Esophagus squamous epithelium (tissue), 5 donors: ENCODE measurements around the gene MCHR1. TPM values are rescaled to one million over a fixed set of nuclear protein-coding genes. Genes with fewer than 3 reads are reported as not detected.
"Not testable (repeated sequence)": the region's sequence is repeated elsewhere in the genome, so short reads cannot be mapped to it uniquely, and the experiment has no call there.

Source experiments
- DNase-seq: peaks from one replicate; lab custom pipeline; 2025; lab: John Stamatoyannopoulos, UW
- H3K27ac ChIP-seq, 4 donors: fragments of 200-600 bp; sonication (generic); one replicate each; pipeline ENCODE4 v1.5.1; 2016 to 2019; ENCODE audit warnings: mild to moderate bottlenecking in 1 of 4
- H3K27me3 ChIP-seq, 4 donors: fragments of 200-600 bp; sonication (generic); 1 replicate in 3 of 4; 2 replicates in 1 of 4; pipeline versions ENCODE4 v1.5.1 to v1.6.0; 2017 to 2021; ENCODE audit warnings: antibody characterized with exemption in 1 of 4
- H3K36me3 ChIP-seq, 3 donors: fragments of 200-600 bp; sonication (generic); one replicate each; pipeline ENCODE4 v1.5.1; 2016 to 2019
- H3K4me1 ChIP-seq, 3 donors: fragments of 200-600 bp; sonication (generic); one replicate each; pipeline ENCODE4 v1.5.1; 2017 to 2019
- H3K4me3 ChIP-seq, 4 donors: fragments of 200-600 bp; sonication (generic); 1 replicate in 3 of 4; 2 replicates in 1 of 4; pipeline ENCODE4 v1.5.1; 2016 to 2019; ENCODE audit warnings: mild to moderate bottlenecking in 2 of 4, moderate library complexity in 1 of 4
- H3K9me3 ChIP-seq, 3 donors: fragments of 200-600 bp; sonication (generic); one replicate each; pipeline ENCODE4 v1.5.1; 2016 to 2019
- CTCF ChIP-seq, 6 experiments: fragments of 450-650 bp in 4 of 6; fragments of 200-600 bp in 2 of 6; sonication (generic) in 2 of 6; IDR thresholded peaks; one replicate each; pipeline ENCODE4 v1.5.1; 2016 to 2019; ENCODE audit warnings: antibody characterized with exemption in 6 of 6, mild to moderate bottlenecking in 4 of 6, moderate library complexity in 4 of 6
- POLR2A ChIP-seq, 4 donors: fragments of 450-650 bp; IDR thresholded peaks; one replicate each; pipeline ENCODE4 v1.6.1; 2017; ENCODE audit warnings: antibody characterized with exemption in 4 of 4, mild to moderate bottlenecking in 4 of 4, moderate library complexity in 3 of 4
- WGBS, 2 donors: methylation state at CpG; one replicate each; pipeline ENCODE4 v1.1.5; 2018; 5-methylcytosine and 5-hydroxymethylcytosine counted together
- intact Hi-C: fragments of 100-400 bp; cut with DNase I; formaldehyde crosslinking; loops from one replicate; pipeline ENCODE4 v1.15.0; 2022
- total RNA-seq, 4 donors: library from RNA; depleted of rRNA; stranded (reverse); fragments of >200 nt; gene quantifications; one replicate each; pipeline ENCODE4 v1.1.0, GENCODE V29; 2016
- donor health status: DM: yes; HTN: yes; CAD: no.

Gene MCHR1
- total RNA-seq, 4 donors from 2014 or later, result 0.56 TPM; not detected in 3

- Histone ChIP-seq H3K4me3 (no peak overlapping the region), H3K4me1 (peaks cover 27 to 64% (median 40%) of the 10 kb centered on the region in 3 donors), H3K36me3 (no peaks in the 10 kb centered on the region), H3K27me3 (no peaks in the 10 kb centered on the region), H3K27ac (peak overlapping the region; percentile 93 to 100 (median 98)), H3K9me3 (no peaks in the 10 kb centered on the region)
- intact Hi-C loops, result no loop called here
- 86 to 94% methylated on average over 8 to 9 of the region's 9 CpGs for WGBS, 2 donors
- TF ChIP-seq POLR2A (IDR thresholded peaks at IDR 0.05) (no peak), CTCF (IDR thresholded peaks at IDR 0.05) (no peak)
- DNase-seq, result no peak
Measured at GRCh38 chr22:40653361-40653760, 25.9 kb upstream of the MCHR1 start.

- peak overlapping the region; percentile 75 to 100 (median 87) for H3K27ac ChIP-seq
- no peak for DNase-seq
- H3K4me3 ChIP-seq, result no peak overlapping the region
- peak in 4 of 6 experiments; percentile 16 to 41 (median 20) for TF ChIP-seq CTCF (IDR thresholded peaks at IDR 0.05)
- no peak for TF ChIP-seq POLR2A (IDR thresholded peaks at IDR 0.05)
- H3K4me1 ChIP-seq, result peaks cover 27 to 58% (median 40%) of the 10 kb centered on the region in 3 donors
- no peaks in the 10 kb centered on the region for H3K27me3 ChIP-seq
- intact Hi-C loops, result no loop called here
- 26 to 30% methylated on average over 9 to 10 of the region's 11 CpGs for WGBS, 2 donors
- no peaks in the 10 kb centered on the region for H3K9me3 ChIP-seq
- no peaks in the 10 kb centered on the region for H3K36me3 ChIP-seq
Measured at GRCh38 chr22:40654522-40655167, 24.6 kb upstream of the MCHR1 start.

GRCh38 chr22:40655941-40656340 lies 23.3 kb upstream of the MCHR1 start:
- H3K4me3 ChIP-seq, DNase-seq, intact Hi-C loops, H3K27me3 ChIP-seq, H3K27ac ChIP-seq, H3K36me3 ChIP-seq, H3K9me3 ChIP-seq: not testable (repeated sequence)
- H3K4me1 ChIP-seq, result peaks cover 26 to 48% (median 39%) of the 10 kb centered on the region in 3 donors
- 98 to 100% methylated on average over 2 to 3 of the region's 3 CpGs for WGBS, 2 donors

- intact Hi-C loops, H3K27ac ChIP-seq, DNase-seq, H3K36me3 ChIP-seq, H3K27me3 ChIP-seq, H3K9me3 ChIP-seq, H3K4me3 ChIP-seq: not testable (repeated sequence)
- peaks cover 20 to 41% (median 35%) of the 10 kb centered on the region in 3 donors for H3K4me1 ChIP-seq
- 80 to 81% methylated on average over 10 of the region's 10 CpGs for WGBS, 2 donors
Measured at GRCh38 chr22:40656651-40657050, 22.6 kb upstream of the MCHR1 start.

GRCh38 chr22:40659166-40659565 lies 20.1 kb upstream of the MCHR1 start:
- 88 to 92% methylated on average over 6 of the region's 6 CpGs for WGBS, 2 donors

More at GRCh38 chr22:40659166-40659565, 20.1 kb upstream of the MCHR1 start:
- H3K4me1 ChIP-seq, result peaks cover 4 to 18% (median 14%) of the 10 kb centered on the region in 3 donors
- H3K27ac ChIP-seq, result no peak overlapping the region
- no peaks in the 10 kb centered on the region for H3K36me3 ChIP-seq
- no peaks in the 10 kb centered on the region for H3K9me3 ChIP-seq
- intact Hi-C loops, result no loop called here
- TF ChIP-seq CTCF (IDR thresholded peaks at IDR 0.05) (no peak), POLR2A (IDR thresholded peaks at IDR 0.05) (no peak)
- no peaks in the 10 kb centered on the region for H3K27me3 ChIP-seq
- H3K4me3 ChIP-seq, result no peak overlapping the region
- no peak for DNase-seq
